Caco-2 (cell line): Measurements from ENCODE around the gene MACROD2. TPM values are rescaled to one million over a fixed set of nuclear protein-coding genes. Genes with fewer than 3 reads are reported as not detected.

Experiments
- BruUV-seq: library from RNA; stranded (reverse); fragments of 400-500 nt; replicated peaks from 2 replicates; lab custom pipeline; 2021; lab: Mats Ljungman, UMichigan
- CTCF ChIA-PET: fragments of 300-600 bp; sonication (Branson Sonifier 250); formaldehyde crosslinking; loops from one replicate; lab custom pipeline; 2022; ENCODE audit warnings: antibody characterized with exemption; lab: Charles Lee
- POLR2A ChIA-PET: fragments of 300-600 bp; sonication (Branson Sonifier 250); formaldehyde crosslinking; loops from one replicate; lab custom pipeline; 2022; ENCODE audit warnings: antibody characterized with exemption; lab: Charles Lee
- DNase-seq, 2 experiments: peaks; one replicate each; pipeline versions ENCODE4 v3.0.0 to v3.0.0-alpha.2; 2020 to 2022
- H3K27me3 ChIP-seq: replicated peaks from 2 replicates; pipeline ENCODE4 v1.6.0; 2011; ENCODE audit warnings: low read length; ENCODE audit not compliant: control insufficient read depth, insufficient read depth
- H3K36me3 ChIP-seq: 2 replicates; pipeline ENCODE4 v1.5.1; 2011; ENCODE audit warnings: low read length; ENCODE audit not compliant: control insufficient read depth, insufficient read depth
- H3K4me1 ChIP-seq: fragments of 250-450 bp; sonication (Bioruptor Pico); 2 replicates; pipeline ENCODE4 v1.5.1; 2020; ENCODE audit warnings: mild to moderate bottlenecking
- H3K4me3 ChIP-seq: 2 replicates; pipeline ENCODE4 v1.5.1; 2011; ENCODE audit warnings: low read depth, mild to moderate bottlenecking, control low read depth, low read length
- H3K9me3 ChIP-seq: fragments of 250-450 bp; sonication (Bioruptor Pico); 2 replicates; pipeline ENCODE4 v1.5.1; 2020; ENCODE audit warnings: mild to moderate bottlenecking, moderate library complexity
- H3K27ac Mint-ChIP-seq: one replicate; pipeline ENCODE4 v1.8.0; 2022; ENCODE audit warnings: mixed read lengths; ENCODE audit not compliant: unreplicated experiment
- H3K27me3 Mint-ChIP-seq: one replicate; pipeline ENCODE4 v1.8.0; 2022; ENCODE audit warnings: mixed read lengths; ENCODE audit not compliant: insufficient read depth, unreplicated experiment
- H3K36me3 Mint-ChIP-seq: one replicate; pipeline ENCODE4 v1.8.0; 2022; ENCODE audit warnings: mild to moderate bottlenecking, mixed read lengths; ENCODE audit not compliant: insufficient read depth, unreplicated experiment
- H3K4me1 Mint-ChIP-seq: one replicate; pipeline ENCODE4 v1.8.0; 2022; ENCODE audit warnings: low read depth, mixed read lengths; ENCODE audit not compliant: unreplicated experiment
- H3K4me3 Mint-ChIP-seq: one replicate; pipeline ENCODE4 v1.8.0; 2022; ENCODE audit warnings: mild to moderate bottlenecking, moderate library complexity, mixed read lengths; ENCODE audit not compliant: unreplicated experiment
- H3K9me3 Mint-ChIP-seq: one replicate; pipeline ENCODE4 v1.8.0; 2022; ENCODE audit warnings: mixed read lengths; ENCODE audit not compliant: unreplicated experiment
- intact Hi-C: fragments of 100-400 bp; cut with micrococcal nuclease; formaldehyde crosslinking; loops from one replicate; pipeline ENCODE4 v1.10.0; 2022; ENCODE audit not compliant: unreplicated experiment
- total RNA-seq: library from RNA; stranded (reverse); gene quantifications from 2 replicates; pipeline ENCODE4 v1.2.3, GENCODE V29; 2022
- TF ChIP-seq, protein P1 (sequence below), 2 experiments: fragments of 200-600 bp in 1 of 2; IDR thresholded peaks; 1 replicate in 1 of 2; 2 replicates in 1 of 2; pipeline versions ENCODE4 v1.5.1 to v1.8.0; 2011 to 2022; ENCODE audit warnings: antibody characterized with exemption in 1 of 2, control low read depth in 1 of 2, inconsistent platforms in 1 of 2, low read depth in 1 of 2, low read length in 1 of 2, mild to moderate bottlenecking in 1 of 2, moderate library complexity in 1 of 2; ENCODE audit not compliant: insufficient read depth in 1 of 2, severe bottlenecking in 1 of 2, unreplicated experiment in 1 of 2

Gene MACROD2
- total RNA-seq, 1 experiment from 2014 or later = 6.4 TPM

DNA sequence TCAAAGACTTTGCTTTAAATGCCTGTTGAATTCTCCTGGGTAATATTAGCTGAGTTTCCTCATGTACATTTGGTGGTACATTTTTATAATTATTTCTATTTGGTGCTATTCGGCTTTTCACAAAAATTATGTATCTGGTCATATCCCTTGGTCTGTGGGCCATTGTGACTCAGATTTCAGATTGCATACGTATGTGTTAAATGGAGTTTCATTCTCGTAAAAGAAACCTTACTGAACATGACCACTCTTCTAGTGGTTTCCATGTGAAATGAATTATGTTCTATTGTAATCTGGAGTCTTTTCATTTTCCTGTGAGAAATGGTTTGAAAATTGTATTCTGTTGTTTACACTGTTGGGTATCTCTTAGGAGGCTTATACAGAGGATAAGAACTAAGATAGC is 728.3 kb downstream of the MACROD2 start:
- no peaks in the 10 kb centered on the region for H3K36me3 ChIP-seq
- no peaks in the 10 kb centered on the region for H3K4me1 ChIP-seq
- Mint-ChIP-seq H3K4me1 (no peaks in the 10 kb centered on the region), H3K36me3 (no peaks in the 10 kb centered on the region), H3K4me3 (no peak overlapping the region), H3K9me3 (no peaks in the 10 kb centered on the region), H3K27ac (no peak overlapping the region), H3K27me3 (no peaks in the 10 kb centered on the region)
- no peaks in the 10 kb centered on the region for H3K27me3 ChIP-seq
- DNase-seq = no peak
- 0 out of 2 replicates have a peak, but pooled peaks cover 5% of the 10 kb centered on the region for H3K9me3 ChIP-seq
- intact Hi-C loops = no loop called here
- BruUV-seq = no TSS peak
- POLR2A ChIA-PET = interaction anchor here (1.6 kb wide), 1 partner anchor 386 kb away, joined by 4 read pairs; the partner anchor contains the start of gene FLRT3
- no peak overlapping the region for H3K4me3 ChIP-seq
- TF ChIP-seq, protein P1, sequence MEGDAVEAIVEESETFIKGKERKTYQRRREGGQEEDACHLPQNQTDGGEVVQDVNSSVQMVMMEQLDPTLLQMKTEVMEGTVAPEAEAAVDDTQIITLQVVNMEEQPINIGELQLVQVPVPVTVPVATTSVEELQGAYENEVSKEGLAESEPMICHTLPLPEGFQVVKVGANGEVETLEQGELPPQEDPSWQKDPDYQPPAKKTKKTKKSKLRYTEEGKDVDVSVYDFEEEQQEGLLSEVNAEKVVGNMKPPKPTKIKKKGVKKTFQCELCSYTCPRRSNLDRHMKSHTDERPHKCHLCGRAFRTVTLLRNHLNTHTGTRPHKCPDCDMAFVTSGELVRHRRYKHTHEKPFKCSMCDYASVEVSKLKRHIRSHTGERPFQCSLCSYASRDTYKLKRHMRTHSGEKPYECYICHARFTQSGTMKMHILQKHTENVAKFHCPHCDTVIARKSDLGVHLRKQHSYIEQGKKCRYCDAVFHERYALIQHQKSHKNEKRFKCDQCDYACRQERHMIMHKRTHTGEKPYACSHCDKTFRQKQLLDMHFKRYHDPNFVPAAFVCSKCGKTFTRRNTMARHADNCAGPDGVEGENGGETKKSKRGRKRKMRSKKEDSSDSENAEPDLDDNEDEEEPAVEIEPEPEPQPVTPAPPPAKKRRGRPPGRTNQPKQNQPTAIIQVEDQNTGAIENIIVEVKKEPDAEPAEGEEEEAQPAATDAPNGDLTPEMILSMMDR (IDR thresholded peaks at IDR 0.05; ENCODE audit: insufficient read depth in 1 of 2, low read depth in 1 of 2, low read length in 1 of 2, severe bottlenecking in 1 of 2, unreplicated experiment in 1 of 2) = no peak
- CTCF ChIA-PET = no interaction called here

DNA sequence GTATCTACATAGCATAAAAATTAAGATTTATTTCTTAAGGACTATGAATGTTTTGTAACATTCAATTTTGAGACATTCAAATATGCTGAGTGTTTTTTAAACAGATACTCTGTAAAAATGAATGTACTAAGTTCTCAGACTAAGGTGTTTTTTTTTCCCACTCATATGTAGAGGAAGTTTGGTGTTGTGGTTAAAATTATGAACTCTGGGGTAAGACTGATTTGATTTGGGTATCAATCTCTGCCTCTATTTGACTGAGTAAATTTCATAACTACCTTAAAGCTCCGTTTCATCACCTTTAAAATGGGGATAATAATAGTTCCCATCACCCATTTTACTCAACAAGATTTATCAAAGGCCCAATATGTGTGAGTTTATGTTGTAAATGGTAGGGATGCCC is 728.7 kb downstream of the MACROD2 start:
- H3K36me3 Mint-ChIP-seq = no peaks in the 10 kb centered on the region
- Histone ChIP-seq H3K27me3 (no peaks in the 10 kb centered on the region), H3K4me3 (no peak overlapping the region), H3K4me1 (peaks cover 2% of the 10 kb centered on the region; the same call in 1 of the 2 replicates), H3K36me3 (no peaks in the 10 kb centered on the region), H3K9me3 (0 out of 2 replicates have a peak, but pooled peaks cover 5% of the 10 kb centered on the region)
- no peaks in the 10 kb centered on the region for H3K27me3 Mint-ChIP-seq
- intact Hi-C loops = no loop called here
- BruUV-seq = no TSS peak
- no peak overlapping the region for H3K27ac Mint-ChIP-seq
- H3K4me1 Mint-ChIP-seq = no peaks in the 10 kb centered on the region
- DNase-seq = no peak
- no peak overlapping the region for H3K4me3 Mint-ChIP-seq
- H3K9me3 Mint-ChIP-seq = no peaks in the 10 kb centered on the region
- POLR2A ChIA-PET = interaction anchor here (1.6 kb wide), 1 partner anchor 386 kb away, joined by 4 read pairs; the partner anchor contains the start of gene FLRT3
- CTCF ChIA-PET = no interaction called here
- TF ChIP-seq, protein P1 (IDR thresholded peaks at IDR 0.05; ENCODE audit: insufficient read depth in 1 of 2, low read depth in 1 of 2, low read length in 1 of 2, severe bottlenecking in 1 of 2, unreplicated experiment in 1 of 2) = no peak

DNA sequence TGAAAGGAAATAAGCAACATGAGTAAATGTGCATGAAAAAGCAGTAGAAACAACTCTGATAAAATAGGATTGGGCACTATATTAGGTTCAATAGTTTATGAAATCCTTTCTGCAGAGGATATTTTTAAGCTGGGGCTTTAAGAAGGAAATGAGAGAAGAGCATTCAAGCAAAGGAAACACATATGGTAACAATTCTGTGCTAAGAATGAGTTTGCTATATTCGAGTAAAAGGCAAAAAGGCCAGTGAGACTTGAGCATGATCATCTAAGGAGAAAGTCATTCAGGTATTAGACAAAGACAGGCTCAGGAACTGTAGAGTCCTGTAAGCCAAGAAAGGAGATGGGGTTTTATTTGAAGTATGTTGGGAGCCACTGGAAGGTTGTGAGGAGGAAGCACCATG is 729.2 kb downstream of the MACROD2 start:
- H3K9me3 Mint-ChIP-seq = no peaks in the 10 kb centered on the region
- H3K27ac Mint-ChIP-seq = no peak overlapping the region
- ChIA-PET POLR2A (no interaction called here), CTCF (no interaction called here)
- intact Hi-C loops = no loop called here
- H3K36me3 ChIP-seq = no peaks in the 10 kb centered on the region
- H3K9me3 ChIP-seq = 0 out of 2 replicates have a peak, but pooled peaks cover 5% of the 10 kb centered on the region
- H3K27me3 Mint-ChIP-seq = no peaks in the 10 kb centered on the region
- H3K4me1 Mint-ChIP-seq = no peaks in the 10 kb centered on the region
- DNase-seq = no peak
- no peak overlapping the region for H3K4me3 Mint-ChIP-seq
- peaks cover 6% of the 10 kb centered on the region; the same call in 1 of the 2 replicates for H3K4me1 ChIP-seq
- BruUV-seq = no TSS peak
- TF ChIP-seq, protein P1 (IDR thresholded peaks at IDR 0.05; ENCODE audit: insufficient read depth in 1 of 2, low read depth in 1 of 2, low read length in 1 of 2, severe bottlenecking in 1 of 2, unreplicated experiment in 1 of 2) = no peak
- no peaks in the 10 kb centered on the region for H3K27me3 ChIP-seq
- no peaks in the 10 kb centered on the region for H3K36me3 Mint-ChIP-seq
- H3K4me3 ChIP-seq = no peak overlapping the region
